ENCODE results near the gene PPFIA1. TPM values are rescaled to one million over a fixed set of nuclear protein-coding genes. Genes with fewer than 3 reads are reported as not detected.

Gene PPFIA1
- total and polyA plus RNA-seq, 10 of the 15 experiments (the other 5 are each of a cell fraction or from before 2014, with no cell fraction given) = 5.2 to 26.2 (median 15.8) TPM

- RAD21 ChIA-PET (ENCODE audit: unreplicated experiment) = no interaction called here
- peak; percentile 82 for ATAC-seq
- no peak overlapping the region for H3K4me3 ChIP-seq
- in situ Hi-C loops (cut with MboI) (no loop called here), intact Hi-C loops (cut with micrococcal nuclease; ENCODE audit: unreplicated experiment) (no loop called here)
- no peak overlapping the region for H3K27ac ChIP-seq (ENCODE audit: control insufficient read depth, insufficient read depth)
- SMC1A ChIA-PET (ENCODE audit: uncharacterized antibody, unreplicated experiment) = no interaction called here
- H3K36me3 ChIP-seq (ENCODE audit: control insufficient read depth in 2 of 2, insufficient read depth in 2 of 2, low read length in 1 of 2) = no peaks in the 10 kb centered on the region
- no peaks in the 10 kb centered on the region; a peak in 1 of 4 replicates for H3K27me3 ChIP-seq (replicated peaks in 1 of 2; ENCODE audit: control insufficient read depth in 2 of 2, insufficient read depth in 2 of 2, low read length in 1 of 2)
- no peaks in the 10 kb centered on the region; the same call in 1 of the 2 replicates for H4K20me1 ChIP-seq (ENCODE audit: control insufficient read depth, insufficient read depth)
- BruUV-seq (replicated peaks) = no TSS peak
- no peaks in the 10 kb centered on the region for H3K9me3 ChIP-seq (replicated peaks; ENCODE audit: control insufficient read depth, insufficient read depth, low read length)
- H3K4me1 ChIP-seq (ENCODE audit: control insufficient read depth, insufficient read depth, low read length) = peaks cover 8% of the 10 kb centered on the region; the same call in 1 of the 2 replicates
- peak; percentile 53 for DNase-seq (ENCODE audit: low read depth, low spot score)
- no peak overlapping the region for H3K9ac ChIP-seq (ENCODE audit: control insufficient read depth, insufficient read depth, low read length)
- POLR2A ChIA-PET = no interaction called here
- H3K4me2 ChIP-seq (ENCODE audit: control insufficient read depth, insufficient read depth) = peak overlapping the region; percentile 44
- peak; percentile 81 for FAIRE-seq
- TF ChIP-seq STAT1 (conservative IDR thresholded peaks at IDR 0.05) (no peak), BHLHE40 (IDR thresholded peaks at IDR 0.05; ENCODE audit: borderline replicate concordance in 1 of 2, low read depth in 2 of 2, low read length in 1 of 2) (0 out of 4 replicates have a peak, but pooled peaks of 1 of the 2 experiments have one; percentile 5), CREB1 (IDR thresholded peaks at IDR 0.05; ENCODE audit: low read depth) (no peak), HCFC1 (IDR thresholded peaks at IDR 0.05; ENCODE audit: low read length) (no peak), IKZF2 (IDR thresholded peaks at IDR 0.05) (0 out of 4 replicates have a peak, but pooled peaks have one; percentile 23 to 28), MYC (IDR thresholded peaks at IDR 0.05; ENCODE audit: insufficient read depth, insufficient read length, insufficient replicate concordance, low read length, severe bottlenecking) (no peak), NR2C1 (IDR thresholded peaks at IDR 0.05) (no peak), SMAD5 (IDR thresholded peaks at IDR 0.05; ENCODE audit: low read depth) (no peak), BACH1 (IDR thresholded peaks at IDR 0.05; ENCODE audit: borderline replicate concordance) (no peak), RUNX3 (IDR thresholded peaks at IDR 0.05; ENCODE audit: low read length) (peak; percentile 68), LARP7 (IDR thresholded peaks at IDR 0.05) (no peak), CHD4 (IDR thresholded peaks at IDR 0.05) (no peak), PAX5 (IDR thresholded peaks at IDR 0.05; ENCODE audit: borderline replicate concordance, low read depth, low read length) (0 out of 2 replicates have a peak, but pooled peaks have one; percentile 30), NR2F1 (conservative IDR thresholded peaks at IDR 0.05) (0 out of 2 replicates have a peak, but pooled peaks have one; percentile 22), YY1 (IDR thresholded peaks at IDR 0.05; ENCODE audit: low read depth, low read length) (no peak), EED (IDR thresholded peaks at IDR 0.05; ENCODE audit: low read depth) (peak; percentile 23; the same call in 1 of the 2 replicates)
- TF ChIP-seq, protein P1, sequence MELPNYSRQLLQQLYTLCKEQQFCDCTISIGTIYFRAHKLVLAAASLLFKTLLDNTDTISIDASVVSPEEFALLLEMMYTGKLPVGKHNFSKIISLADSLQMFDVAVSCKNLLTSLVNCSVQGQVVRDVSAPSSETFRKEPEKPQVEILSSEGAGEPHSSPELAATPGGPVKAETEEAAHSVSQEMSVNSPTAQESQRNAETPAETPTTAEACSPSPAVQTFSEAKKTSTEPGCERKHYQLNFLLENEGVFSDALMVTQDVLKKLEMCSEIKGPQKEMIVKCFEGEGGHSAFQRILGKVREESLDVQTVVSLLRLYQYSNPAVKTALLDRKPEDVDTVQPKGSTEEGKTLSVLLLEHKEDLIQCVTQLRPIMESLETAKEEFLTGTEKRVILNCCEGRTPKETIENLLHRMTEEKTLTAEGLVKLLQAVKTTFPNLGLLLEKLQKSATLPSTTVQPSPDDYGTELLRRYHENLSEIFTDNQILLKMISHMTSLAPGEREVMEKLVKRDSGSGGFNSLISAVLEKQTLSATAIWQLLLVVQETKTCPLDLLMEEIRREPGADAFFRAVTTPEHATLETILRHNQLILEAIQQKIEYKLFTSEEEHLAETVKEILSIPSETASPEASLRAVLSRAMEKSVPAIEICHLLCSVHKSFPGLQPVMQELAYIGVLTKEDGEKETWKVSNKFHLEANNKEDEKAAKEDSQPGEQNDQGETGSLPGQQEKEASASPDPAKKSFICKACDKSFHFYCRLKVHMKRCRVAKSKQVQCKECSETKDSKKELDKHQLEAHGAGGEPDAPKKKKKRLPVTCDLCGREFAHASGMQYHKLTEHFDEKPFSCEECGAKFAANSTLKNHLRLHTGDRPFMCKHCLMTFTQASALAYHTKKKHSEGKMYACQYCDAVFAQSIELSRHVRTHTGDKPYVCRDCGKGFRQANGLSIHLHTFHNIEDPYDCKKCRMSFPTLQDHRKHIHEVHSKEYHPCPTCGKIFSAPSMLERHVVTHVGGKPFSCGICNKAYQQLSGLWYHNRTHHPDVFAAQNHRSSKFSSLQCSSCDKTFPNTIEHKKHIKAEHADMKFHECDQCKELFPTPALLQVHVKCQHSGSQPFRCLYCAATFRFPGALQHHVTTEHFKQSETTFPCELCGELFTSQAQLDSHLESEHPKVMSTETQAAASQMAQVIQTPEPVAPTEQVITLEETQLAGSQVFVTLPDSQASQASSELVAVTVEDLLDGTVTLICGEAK (IDR thresholded peaks at IDR 0.05; ENCODE audit: borderline replicate concordance) = no peak
- H2AFZ ChIP-seq (ENCODE audit: control insufficient read depth, low read depth, low read length) = peak overlapping the region; percentile 2; the same call in 1 of the 2 replicates
- H3K79me2 ChIP-seq (ENCODE audit: control insufficient read depth, insufficient read depth, low read length) = no peaks in the 10 kb centered on the region
- whole genome bisulfite sequencing (ENCODE audit: insufficient coverage, insufficient replicate concordance, low lambda C conversion rate, missing lambda C conversion rate) = under 1% methylated on average over 12 of the region's 12 CpGs
- CTCF ChIA-PET = no interaction called here
Measured at GRCh38 chr11:70252844-70253243, 17.6 kb upstream of the PPFIA1 start.

Measured in GM12878 (cell line).